GM21529 (cell line): Measurements from ENCODE around the gene CA10.

Experiments
- ATAC-seq: cut with Tn5 transposase; IDR thresholded peaks from one replicate; pipeline ENCODE4 v1.9.1; 2021; ENCODE audit not compliant: unreplicated experiment

CA10 gene

GRCh38 chr17:51954232-51954765 lies 204.2 kb downstream of the CA10 start:
- no peak for ATAC-seq

DNA sequence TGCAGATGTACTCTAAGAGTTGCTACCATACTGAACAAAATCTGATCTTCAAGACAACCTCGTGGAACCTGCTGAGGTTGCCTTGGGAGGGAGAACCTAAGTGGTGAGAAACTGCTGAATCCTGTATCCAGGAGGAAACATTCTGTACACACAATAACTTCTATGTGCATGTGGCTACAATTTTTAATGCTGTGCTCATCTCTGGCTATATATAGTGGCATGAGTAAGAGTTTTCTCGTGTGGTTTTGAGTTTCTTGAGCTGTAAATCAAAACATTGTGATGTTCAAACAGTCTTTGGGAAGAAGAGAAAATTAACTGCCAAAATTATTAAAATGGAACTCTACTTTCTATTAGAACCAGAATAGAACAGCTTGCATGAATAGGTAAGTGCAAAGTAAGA lies 206.8 kb downstream of the CA10 start:
- no peak for ATAC-seq

- no peak for ATAC-seq
These were observed 210.4 kb downstream of the CA10 start for GRCh38 chr17:51948128-51948527.

DNA sequence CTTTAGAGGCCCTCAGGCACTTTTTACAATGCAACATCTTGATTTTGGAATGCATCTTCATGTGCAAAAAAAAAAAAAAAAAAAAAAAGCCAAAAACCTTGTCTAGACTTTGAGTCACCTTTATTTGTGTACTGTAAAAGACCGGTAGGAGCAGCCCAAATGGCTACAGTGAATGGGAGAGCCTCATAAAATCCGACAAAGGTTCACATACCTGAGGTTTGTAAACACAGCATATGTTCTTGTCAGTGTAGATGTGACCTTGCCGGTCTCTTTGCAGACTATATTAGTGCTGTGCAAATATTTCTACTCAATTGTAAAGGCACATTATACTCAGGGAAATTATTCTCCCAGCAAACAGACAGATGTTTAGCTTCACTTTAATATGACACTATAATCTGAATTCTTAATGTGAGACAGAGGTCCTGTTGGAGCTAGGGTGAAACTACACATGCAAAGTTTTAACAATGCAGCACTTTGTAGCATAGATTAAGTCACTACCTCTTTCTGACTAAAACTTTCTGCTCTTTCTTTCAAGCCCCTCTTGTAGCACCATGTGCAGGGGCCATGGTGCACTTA lies 211.3 kb downstream of the CA10 start:
- no peak for ATAC-seq

- ATAC-seq = no peak
These were observed 212.2 kb downstream of the CA10 start for GRCh38 chr17:51946311-51946710.

DNA sequence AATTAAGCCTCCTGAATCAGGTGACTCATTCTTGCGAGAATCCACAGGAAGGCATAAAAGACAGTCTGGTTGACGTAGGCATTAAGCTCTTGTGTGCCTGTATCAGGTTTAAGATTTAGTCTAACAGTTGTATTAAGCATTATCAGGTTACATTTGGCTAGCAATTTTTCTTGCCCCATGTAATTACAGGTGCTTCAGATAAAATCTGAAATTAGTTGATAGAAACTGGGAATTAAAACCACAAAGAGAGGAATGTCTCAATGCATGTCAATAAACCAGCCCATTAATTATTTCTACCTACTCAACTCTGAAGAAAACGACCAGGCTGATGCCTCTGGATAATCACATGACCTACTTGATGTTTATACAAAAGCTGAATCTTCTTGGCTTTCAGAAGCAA lies 217.2 kb downstream of the CA10 start:
- no peak for ATAC-seq

DNA sequence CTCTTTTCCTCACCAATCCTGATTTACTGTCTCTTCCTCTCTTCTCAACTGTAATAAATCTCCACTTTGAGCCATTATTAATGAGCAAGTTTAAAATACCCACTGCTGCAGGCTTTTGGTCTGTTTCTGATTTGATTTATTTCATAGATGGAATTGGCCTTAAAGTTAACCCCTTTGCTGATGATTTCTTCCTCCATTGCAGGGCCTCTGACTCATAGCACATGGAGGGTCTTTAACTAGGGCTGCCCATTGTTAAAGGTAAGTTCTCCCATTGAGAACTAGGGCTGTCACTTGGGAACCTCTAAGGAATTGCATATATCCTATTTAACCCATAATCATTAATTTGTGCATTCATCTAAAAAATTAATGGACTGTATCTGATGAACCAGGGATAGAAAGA lies 221.2 kb downstream of the CA10 start:
- no peak for ATAC-seq

DNA sequence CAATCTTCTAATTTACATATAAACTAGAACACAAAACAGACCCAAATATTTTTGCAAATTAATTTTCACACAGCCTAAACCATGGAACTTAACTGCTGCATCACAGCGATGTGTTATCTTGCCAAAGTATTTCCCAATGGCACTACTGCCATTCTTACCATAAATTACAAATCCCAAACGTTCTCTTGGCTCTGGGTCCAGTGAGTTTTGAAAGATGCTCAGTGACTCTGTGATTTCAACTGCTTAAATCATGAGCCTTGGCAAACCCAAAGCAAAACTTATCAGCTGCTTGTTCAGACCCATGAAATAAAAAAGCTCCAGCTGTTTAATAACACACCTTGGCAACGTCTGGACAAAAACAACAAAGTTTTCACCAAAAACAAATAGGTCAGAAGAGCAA lies 223.0 kb downstream of the CA10 start:
- ATAC-seq = no peak

DNA sequence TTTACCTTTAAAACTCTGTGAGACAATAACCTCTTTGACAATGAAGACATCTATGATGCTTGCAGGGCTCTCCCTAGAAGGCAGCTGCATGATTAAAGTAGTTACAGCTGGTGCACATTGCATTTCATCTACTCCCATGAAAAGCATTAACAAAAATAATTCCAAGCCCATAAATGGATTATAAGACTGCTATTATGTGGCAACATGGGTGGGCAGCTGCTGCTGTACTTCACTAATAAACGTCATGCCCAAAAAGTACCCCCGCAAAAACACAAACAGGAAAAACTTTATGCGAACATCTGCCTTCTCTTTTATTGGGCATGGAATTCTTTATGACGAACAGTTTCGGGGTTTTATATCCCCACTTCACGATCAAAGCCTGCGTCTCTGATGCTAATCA lies 224.9 kb downstream of the CA10 start:
- no peak for ATAC-seq

DNA sequence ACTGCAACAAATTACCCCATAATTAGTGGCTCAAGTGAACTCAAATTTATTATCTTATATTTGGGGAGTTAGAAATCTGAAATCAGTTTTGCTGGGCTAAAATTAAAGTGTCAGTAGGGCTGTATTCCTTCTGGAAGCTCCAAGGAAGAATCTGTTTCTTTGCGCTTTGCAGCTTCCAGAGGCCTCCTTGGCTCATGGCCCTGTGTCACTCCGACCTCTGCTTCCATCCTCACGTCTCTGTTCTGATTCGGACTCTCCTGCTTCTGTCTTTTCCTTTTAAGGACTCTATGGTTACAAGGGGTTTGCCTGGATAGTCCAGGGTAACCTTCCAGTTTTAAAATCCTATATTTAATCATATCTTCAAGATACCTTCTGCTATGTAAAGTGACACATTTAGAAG lies 232.1 kb downstream of the CA10 start:
- ATAC-seq = no peak

- no peak for ATAC-seq
These were observed 237.0 kb downstream of the CA10 start for GRCh38 chr17:51921500-51921899.

GRCh38 chr17:51914577-51914976 lies 243.9 kb downstream of the CA10 start:
- ATAC-seq = peak; percentile 62

GRCh38 chr17:51913491-51914205 lies 244.9 kb downstream of the CA10 start:
- no peak for ATAC-seq

- no peak for ATAC-seq
These were observed 245.6 kb downstream of the CA10 start for GRCh38 chr17:51912939-51913338.

GRCh38 chr17:51911237-51911636 lies 247.3 kb downstream of the CA10 start:
- ATAC-seq = no peak

DNA sequence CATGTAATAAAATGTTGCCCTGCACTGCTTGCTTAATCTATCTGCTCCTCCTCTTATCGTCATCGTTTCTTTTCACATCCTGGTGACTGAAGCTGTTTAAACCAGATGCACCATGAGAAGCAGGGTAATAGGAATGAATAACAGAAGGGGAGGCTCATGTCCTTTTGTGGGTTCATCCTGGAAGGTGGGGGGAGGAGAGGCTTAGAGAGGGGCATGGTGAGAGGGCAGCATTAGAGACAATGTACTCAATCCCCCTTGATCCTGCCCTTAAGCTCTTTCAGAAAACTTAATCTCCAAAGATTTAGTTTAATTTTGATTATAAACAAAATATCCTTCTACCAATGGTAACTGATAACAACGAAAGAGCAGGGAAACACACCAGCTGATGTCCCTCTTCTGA lies 248.5 kb downstream of the CA10 start:
- ATAC-seq = no peak

DNA sequence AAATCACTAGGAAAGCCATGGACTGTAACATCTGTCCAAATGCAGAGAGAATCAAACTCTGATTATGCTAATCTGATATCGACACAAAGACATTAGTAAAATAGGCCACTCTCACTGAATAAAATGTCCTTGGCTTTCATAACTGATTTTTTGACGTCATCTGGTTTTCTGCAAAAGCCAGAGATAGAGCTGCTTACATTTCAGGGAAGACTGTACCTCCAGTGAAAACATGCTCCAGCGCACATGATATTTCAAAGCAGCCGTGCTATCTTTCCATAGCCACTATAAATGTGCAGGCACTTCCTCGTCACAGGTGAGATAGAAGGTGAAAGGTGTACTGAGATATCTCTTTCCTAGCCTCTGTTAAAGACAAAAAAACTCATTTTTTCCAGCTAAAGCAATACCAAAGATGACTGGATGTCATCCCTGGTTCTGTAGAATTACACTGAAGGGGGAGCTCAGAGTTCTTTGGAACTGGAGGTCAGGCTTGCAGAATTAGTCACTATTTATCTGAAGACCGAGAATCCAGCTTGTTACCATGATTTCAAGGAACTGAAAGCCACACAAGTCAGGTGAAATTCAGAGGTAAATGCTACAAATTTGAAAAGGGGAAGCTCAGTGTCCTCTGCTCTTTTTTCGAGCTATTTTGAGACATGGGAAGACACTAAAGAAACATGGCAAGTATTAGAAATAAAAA lies 249.5 kb downstream of the CA10 start:
- ATAC-seq = peak; percentile 47

DNA sequence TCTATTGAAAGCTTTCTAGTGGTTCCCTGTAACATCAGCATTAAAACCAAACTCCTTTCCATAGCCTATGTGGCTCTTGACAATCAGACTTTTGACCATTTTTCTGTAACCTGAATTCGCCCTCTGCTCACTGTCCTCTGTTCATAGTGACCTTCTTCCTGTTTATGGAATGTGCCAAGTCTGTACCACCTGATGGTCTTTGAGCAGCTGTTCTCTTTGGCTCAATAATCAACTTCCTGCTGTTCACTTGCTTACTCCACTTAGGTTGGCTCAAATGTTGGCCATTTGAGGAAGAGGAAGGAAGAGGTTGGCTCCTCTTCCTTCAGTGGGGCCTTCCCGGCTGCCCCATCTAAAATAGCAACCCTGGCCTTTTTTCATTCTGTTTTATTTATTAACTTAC lies 251.5 kb downstream of the CA10 start:
- no peak for ATAC-seq

DNA sequence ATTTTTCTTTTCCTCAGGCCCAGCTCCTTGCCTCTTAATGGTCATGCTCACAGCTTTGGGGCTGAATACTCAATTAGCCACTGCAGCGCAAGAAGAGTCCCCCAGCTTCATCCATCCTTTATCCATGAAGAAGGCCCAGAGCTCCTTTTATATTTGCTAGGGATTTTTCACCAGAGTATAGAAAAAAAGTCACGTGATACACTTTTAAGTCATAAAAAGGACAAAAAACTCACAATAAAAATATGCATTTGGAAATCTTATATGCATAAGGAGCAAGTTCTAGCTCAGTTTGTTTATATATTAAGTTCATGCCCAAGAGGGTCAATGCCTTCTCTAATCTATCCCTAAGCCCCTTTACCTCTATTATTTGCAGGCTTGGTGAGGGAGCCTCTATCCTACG lies 254.1 kb downstream of the CA10 start:
- no peak for ATAC-seq

- no peak for ATAC-seq
These were observed 257.3 kb downstream of the CA10 start for GRCh38 chr17:51901242-51901641.

- ATAC-seq = no peak
These were observed 266.6 kb downstream of the CA10 start for GRCh38 chr17:51891936-51892335.

GRCh38 chr17:51890710-51891109 lies 267.8 kb downstream of the CA10 start:
- ATAC-seq = no peak
